Gastrocnemius medialis (tissue), 4 donors: ENCODE measurements around the gene DLEC1.

Experiments
- CTCF ChIP-seq, 5 experiments: fragments of 450-650 bp in 3 of 5; fragments of 200-600 bp in 2 of 5; sonication (generic) in 2 of 5; IDR thresholded peaks in 4 of 5; conservative IDR thresholded peaks in 1 of 5; 1 replicate in 4 of 5; 2 replicates in 1 of 5; pipeline ENCODE4 v1.5.1; 2016 to 2019; ENCODE audit warnings: antibody characterized with exemption in 5 of 5, mild to moderate bottlenecking in 3 of 5, moderate library complexity in 3 of 5
- POLR2A ChIP-seq, 2 donors: fragments of 450-650 bp; IDR thresholded peaks; one replicate each; pipeline ENCODE4 v1.6.1; 2017; ENCODE audit warnings: antibody characterized with exemption in 2 of 2, mild to moderate bottlenecking in 2 of 2, moderate library complexity in 2 of 2

GRCh38 chr3:38167591-38167990, 128.6 kb downstream of the DLEC1 start:
- TF ChIP-seq CTCF (IDR thresholded peaks at IDR 0.05 in 4 of 5, conservative IDR thresholded peaks at IDR 0.05 in 1 of 5) = no peak
- no peak for TF ChIP-seq POLR2A (IDR thresholded peaks at IDR 0.05)
